HG03520 (cell line): ENCODE data around the gene FAIM2.

Source experiments
- ATAC-seq: cut with Tn5 transposase; IDR thresholded peaks from one replicate; pipeline ENCODE4 v1.9.1; 2021; ENCODE audit warnings: mild to moderate bottlenecking, moderate library complexity; ENCODE audit not compliant: unreplicated experiment

FAIM2 gene

DNA sequence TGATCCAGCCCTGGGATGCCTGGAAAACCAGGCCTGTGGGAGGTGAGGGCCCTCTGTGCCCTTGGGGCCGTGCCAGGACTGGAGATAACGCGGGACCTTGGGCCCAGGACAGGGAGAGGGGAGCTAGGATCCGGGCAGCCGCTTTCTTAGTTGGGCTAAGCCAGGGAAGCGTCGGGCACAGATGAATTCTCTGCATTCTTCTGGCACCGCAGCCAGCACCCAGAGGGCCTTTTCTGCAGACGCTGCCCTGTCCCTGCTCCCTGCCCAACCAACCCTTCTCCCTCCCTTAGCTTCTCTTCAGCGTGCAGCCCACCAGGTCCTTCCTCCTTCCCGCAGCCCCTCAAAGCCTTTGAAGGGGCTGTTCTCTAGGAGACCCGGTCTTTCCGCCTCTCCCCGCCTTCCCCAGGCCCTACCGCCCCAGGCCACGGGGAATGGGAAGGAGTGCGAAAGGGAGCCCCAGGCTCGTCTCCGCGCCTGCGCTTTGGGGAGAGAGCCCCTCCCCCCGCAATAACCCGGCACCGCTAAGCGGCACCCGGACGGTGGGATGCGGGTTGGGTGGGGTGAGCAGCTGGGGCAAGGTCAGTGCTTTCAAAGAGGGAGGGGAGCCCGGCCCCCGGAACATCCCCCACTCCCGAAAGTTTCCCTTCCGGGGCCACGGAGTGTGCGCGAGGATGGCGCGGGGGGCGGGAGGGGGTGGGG is 76.2 kb downstream of the FAIM2 start:
- ATAC-seq, result no peak

DNA sequence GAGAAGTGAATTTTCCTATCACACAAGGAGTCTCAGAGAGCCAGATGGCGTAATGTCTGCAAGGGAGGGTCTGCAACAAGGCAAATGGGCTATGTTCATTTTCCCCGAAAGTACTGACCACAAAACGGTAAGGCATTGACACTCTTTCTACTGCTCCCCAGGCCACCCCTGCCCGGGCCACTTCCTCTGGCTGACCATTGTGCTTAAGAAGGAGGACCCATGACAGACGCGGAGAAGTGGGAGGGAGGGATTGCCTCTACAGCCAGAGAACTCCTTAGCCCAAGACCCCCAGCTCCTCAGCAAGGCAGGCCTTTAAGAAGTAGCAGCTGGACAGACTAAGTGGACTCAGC is 76.7 kb downstream of the FAIM2 start:
- no peak for ATAC-seq

DNA sequence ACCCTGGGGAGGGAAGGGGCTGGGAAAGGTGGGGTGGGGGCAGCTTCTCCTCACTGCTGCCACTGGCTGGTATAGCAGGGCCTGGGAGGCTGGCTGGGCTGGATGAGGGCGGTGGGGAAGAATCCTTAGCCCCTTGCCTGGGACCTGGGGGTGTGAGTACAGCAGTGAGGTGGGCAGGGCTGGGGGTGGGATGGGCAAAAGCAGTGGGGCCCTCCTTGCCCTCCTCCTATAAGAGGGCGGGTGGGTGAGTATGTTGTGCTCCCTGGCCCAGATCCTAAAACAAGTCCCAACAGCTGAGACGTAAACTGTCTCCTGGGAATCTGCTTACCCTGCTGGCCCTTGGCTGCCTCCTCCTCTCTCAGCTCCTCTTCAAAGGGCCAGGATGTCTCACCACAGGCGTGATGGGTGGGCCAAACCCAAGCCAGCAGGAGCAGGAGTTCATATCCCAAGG is 77.7 kb downstream of the FAIM2 start:
- ATAC-seq, result no peak

DNA sequence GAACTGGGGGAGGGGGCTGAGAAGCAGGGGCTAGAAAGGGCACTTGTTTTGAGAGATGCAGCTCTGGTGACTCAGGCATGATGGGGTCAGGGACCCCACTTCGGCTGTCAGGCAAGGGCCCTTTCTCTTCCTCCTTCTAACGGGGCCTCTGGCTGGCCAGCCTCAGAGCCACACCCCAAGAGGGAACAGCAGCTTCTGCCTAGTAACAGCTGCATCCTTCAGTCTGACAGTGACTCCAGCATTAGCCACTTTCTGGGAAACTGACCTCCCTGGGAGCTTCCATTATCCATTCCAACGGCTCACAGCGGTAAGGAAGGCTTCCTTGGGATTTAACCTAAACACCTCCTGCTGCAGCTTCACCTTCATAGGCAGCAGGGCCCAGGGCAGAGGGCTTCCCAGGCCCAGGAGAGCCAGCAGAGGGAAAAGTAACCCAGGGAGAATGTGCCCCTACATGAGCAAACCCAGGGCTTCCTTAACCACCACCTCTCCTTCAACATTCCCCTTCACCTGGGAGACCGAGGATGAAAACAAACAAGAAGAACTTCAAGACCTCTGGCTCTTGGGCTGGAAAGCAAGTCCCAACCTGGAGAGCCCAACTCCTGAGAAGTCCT is 78.2 kb downstream of the FAIM2 start:
- ATAC-seq, result no peak

DNA sequence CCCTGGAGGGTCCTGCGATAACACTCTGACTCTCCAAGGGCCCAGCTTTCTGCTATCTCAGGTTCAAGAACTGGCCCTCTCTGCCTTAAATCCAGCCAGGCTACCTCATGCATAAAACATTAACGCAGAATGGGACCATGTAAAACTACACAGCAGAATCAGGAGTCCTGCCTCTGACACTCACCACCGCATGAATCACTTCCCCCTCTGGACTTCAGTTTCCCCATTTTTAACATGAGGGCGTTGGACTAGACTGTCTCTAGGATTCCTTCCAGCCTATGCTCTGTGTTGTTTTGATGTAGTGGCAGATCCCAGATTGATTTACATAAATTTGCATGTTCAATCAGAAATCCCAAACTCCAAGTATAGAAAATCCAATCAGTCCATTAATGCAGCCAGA is 78.8 kb downstream of the FAIM2 start:
- ATAC-seq, result no peak

DNA sequence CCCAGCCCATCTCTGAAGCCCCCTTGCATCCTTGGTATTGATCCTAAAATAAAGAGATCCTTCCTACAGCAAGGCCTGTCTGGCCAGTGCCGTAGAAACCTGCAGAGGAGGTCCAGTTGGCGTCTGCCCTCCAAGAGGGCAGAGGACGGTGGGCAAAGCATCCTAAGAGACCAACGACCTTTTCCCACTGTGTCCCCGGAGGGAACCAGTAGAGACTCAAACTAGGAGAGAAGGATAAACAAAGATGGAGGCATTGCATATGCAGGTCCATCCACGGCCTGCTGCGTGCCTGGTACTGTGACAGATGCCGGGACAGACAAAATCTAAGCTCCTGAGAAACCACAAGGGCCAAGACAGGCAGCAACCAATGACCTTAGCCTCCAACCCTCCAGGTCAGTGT is 79.3 kb downstream of the FAIM2 start:
- no peak for ATAC-seq

DNA sequence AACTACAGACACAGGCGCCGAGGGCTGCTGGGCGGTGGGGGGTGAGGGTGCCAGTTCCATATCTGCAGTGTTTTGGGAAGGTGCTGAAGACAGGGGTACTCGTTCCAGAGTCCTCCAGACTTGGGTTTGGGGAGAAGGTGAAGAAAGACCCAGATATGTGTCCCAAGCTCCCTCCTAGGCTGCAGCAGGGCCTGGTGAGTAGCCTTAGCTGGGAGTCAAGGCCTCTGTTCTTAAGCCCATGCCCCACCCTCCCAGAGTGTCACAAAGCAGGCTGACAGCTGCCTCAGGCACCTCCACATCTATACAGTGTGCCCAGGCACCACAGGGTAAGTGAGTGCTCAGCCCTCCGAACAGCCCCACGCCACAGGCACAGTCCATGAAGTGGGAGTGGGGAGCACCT is 79.7 kb downstream of the FAIM2 start:
- no peak for ATAC-seq

DNA sequence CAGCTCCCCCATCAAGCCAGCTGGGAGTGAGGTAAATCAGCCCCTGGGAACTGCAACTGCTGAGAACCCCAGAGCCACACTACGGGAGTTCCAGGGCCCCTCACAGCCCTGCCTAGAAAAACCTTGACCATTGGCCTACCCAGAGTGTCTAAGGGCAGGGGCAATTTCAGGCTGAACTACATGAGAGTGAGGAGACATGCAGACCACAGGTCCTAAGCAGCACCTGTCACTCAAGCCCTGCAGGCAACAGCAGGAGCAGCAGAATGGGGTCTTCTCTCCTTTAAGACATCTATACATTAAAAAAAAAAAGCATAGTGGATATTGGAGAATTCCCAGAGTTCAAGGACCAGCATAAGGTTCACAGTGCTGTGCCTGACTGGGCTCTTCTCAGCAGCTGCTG is 80.3 kb downstream of the FAIM2 start:
- no peak for ATAC-seq

DNA sequence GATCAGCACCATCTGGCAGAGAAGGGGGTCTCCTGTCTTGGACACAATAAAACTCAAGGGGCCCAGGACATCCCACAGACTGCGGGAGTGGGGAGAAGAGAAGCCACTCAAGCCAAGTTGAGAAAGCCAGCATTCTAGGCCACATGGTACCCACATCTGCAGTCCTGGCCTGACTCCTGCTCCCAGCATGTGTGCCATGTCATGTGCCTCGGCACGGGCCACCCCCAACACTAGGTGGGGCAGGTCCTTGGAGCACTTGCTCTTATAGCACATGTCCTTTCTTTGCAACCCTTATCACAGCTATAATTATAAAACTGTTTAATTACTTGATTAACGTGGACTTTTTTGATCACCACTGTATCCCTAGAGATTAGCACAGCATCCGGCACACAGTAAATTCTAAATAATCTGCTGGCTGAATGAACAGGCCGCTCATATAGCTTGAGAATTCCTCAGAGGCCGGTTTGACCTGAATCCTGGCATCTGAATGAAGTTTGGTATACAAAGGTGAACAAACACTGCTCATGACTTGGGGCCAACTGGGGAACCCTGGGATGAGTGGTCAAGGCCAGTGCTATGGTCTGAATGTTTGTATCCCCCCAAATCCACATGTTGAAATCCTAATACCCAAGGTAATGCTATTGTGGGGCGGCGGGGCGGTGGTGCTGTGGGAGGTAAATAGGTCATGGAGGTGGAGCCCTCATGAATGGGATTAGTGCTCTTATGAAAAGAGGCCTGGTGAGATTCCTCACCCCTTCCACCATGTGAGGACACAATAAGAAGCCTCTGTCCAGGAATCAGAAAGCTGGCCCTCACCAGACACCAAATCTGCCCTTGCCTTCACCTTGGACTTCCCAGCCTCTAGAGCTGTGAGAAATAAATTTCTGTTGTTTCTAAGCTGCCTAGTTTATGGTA is 82.1 kb downstream of the FAIM2 start:
- ATAC-seq, result no peak

DNA sequence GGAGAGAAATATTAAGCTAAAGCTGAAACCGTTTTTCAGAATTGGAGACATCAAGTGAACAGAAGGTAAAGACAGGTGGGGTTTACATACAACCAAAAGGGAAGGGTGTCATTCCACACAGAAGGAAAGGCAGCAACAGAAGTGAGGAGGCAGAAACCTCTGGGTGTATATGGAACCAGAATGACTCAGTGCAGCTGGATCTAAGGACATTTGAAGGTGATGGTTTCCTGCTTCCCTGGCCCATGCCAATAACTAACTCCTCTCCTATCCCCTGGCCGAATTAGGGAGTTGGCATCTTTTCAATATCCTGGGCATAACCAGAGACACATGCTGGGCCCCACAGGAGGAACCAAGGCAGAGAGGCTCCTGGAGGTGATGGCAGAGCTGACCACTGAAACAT is 83.9 kb downstream of the FAIM2 start:
- ATAC-seq, result no peak

DNA sequence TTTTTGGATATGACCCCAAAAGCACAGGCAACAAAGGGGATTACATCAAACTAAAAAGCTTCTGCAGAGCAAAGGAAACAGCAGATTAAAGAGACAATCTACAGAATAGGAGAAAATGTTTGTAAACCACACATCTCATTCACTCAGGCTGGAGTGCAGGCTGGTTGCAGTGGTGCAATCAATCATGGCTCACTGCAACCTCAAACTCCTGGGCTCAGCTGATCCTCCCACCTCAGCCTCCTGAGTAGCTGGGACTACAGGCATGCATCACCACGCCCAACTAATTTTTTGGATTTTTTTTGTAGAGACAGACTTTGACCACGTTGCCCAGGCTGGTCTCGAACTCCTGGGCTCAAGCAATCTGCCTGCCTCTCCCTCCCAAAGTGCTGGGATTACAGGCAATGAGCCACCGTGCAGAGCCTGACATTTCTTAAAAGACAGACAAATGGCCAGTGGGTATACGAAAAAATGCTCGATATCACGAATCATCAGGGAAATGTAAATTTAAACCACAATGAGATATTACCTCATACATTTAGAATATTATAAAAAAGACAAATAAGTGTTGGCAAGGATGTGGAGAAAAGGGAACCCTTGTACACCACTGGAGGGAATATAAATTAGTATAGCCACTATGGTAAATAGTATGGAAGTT is 85.3 kb downstream of the FAIM2 start:
- ATAC-seq, result no peak
